DND-41 (cell line): ENCODE measurements around the gene TBL1X.

Experiments used
- EZH2 ChIP-seq: IDR thresholded peaks from 3 replicates; pipeline ENCODE4 v1.6.1; 2012; ENCODE audit warnings: borderline replicate concordance, low read depth, mild to moderate bottlenecking, moderate library complexity, low read length, inconsistent platforms; ENCODE audit not compliant: severe bottlenecking
- TF ChIP-seq, protein P1 (sequence below): IDR thresholded peaks from 2 replicates; pipeline ENCODE4 v1.5.1; 2012; ENCODE audit warnings: borderline replicate concordance, low read length, moderate library complexity, mild to moderate bottlenecking; ENCODE audit not compliant: poor library complexity, severe bottlenecking; ENCODE audit errors: extremely low read depth

DNA sequence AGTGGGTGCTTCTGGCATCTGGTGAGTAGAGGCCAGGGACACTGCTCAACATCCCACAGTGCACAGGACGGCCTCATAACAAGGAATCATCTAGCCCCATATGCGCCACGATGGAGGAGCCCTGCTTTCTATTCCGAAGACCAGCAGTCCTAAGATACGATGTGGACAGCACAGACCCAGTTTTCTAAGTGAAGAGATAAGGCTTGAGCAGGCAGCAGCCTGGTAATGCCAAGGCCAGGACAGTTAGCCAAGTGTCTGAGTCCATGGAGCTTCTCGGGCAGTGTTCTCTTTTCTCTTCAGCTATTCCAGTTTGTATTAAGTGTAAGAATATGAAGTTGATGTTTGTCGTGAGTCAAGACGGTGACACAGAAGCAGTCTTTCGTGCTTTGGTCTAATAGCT lies 112.7 kb downstream of the TBL1X start:
- TF ChIP-seq, protein P1, sequence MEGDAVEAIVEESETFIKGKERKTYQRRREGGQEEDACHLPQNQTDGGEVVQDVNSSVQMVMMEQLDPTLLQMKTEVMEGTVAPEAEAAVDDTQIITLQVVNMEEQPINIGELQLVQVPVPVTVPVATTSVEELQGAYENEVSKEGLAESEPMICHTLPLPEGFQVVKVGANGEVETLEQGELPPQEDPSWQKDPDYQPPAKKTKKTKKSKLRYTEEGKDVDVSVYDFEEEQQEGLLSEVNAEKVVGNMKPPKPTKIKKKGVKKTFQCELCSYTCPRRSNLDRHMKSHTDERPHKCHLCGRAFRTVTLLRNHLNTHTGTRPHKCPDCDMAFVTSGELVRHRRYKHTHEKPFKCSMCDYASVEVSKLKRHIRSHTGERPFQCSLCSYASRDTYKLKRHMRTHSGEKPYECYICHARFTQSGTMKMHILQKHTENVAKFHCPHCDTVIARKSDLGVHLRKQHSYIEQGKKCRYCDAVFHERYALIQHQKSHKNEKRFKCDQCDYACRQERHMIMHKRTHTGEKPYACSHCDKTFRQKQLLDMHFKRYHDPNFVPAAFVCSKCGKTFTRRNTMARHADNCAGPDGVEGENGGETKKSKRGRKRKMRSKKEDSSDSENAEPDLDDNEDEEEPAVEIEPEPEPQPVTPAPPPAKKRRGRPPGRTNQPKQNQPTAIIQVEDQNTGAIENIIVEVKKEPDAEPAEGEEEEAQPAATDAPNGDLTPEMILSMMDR = no peak
- TF ChIP-seq EZH2 = no peak
